HL-60 (cell line): ENCODE data around the gene MTHFD1L.

ENCODE experiments used
- DNase-seq, 2 experiments: peaks; one replicate each; pipeline ENCODE4 v3.0.0-alpha.2; 2010 to 2020; ENCODE audit warnings: low read depth in 1 of 2, low spot score in 1 of 2
- H3K27ac ChIP-seq: fragments of 250-450 bp; sonication (Bioruptor Pico); replicated peaks from 2 replicates; pipeline ENCODE4 v1.5.1; 2020; ENCODE audit warnings: mild to moderate bottlenecking, moderate library complexity
- H3K27me3 ChIP-seq: fragments of 250-450 bp; sonication (Bioruptor Pico); 2 replicates; pipeline ENCODE4 v1.5.1; 2021; ENCODE audit warnings: mild to moderate bottlenecking, moderate library complexity; ENCODE audit not compliant: insufficient read depth, poor library complexity, severe bottlenecking
- H3K4me3 ChIP-seq: replicated peaks from 2 replicates; pipeline ENCODE4 v1.5.1; 2011; ENCODE audit warnings: mild to moderate bottlenecking, control low read depth, low read length; ENCODE audit not compliant: insufficient read depth
- GABPA ChIP-seq: IDR thresholded peaks from 2 replicates; pipeline ENCODE4 v1.6.1; 2012; ENCODE audit warnings: low read depth
- POLR2AphosphoS5 ChIP-seq: IDR thresholded peaks from 2 replicates; pipeline ENCODE4 v1.6.1; 2012; ENCODE audit warnings: low read depth
- SPI1 ChIP-seq: IDR thresholded peaks from 2 replicates; pipeline ENCODE4 v1.6.1; 2012; ENCODE audit warnings: low read depth, mild to moderate bottlenecking, borderline replicate concordance
- TF ChIP-seq, protein P1 (sequence below): IDR thresholded peaks from one replicate; pipeline ENCODE4 v1.5.1; 2011; ENCODE audit warnings: low read length, control low read depth, inconsistent platforms; ENCODE audit not compliant: insufficient read depth
- TF ChIP-seq, protein P2 (sequence below): IDR thresholded peaks from 2 replicates; pipeline ENCODE4 v1.6.1; 2012; ENCODE audit warnings: low read depth; ENCODE audit not compliant: insufficient replicate concordance

MTHFD1L gene

DNA sequence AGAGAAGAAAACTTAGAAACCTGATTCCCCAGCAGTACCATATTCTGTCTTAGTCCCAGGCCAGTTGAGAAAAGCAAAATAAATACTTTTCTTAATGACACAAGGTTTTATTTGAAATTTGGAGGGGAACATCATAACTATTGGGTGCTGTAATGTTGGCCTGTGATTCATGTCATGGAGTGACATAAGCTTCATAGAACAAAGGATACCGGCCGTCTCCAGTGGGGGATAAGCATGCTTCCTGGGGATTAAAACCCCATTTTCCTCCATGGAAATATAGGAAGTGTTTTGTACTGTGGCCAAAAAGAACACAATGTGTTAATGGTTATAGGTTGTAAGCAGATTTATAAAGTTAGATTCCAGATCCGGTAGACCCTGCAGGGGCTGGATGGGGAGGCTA lies 18.0 kb downstream of the MTHFD1L start:
- Histone ChIP-seq H3K27me3 (no peaks in the 10 kb centered on the region), H3K4me3 (no peak overlapping the region), H3K27ac (no peak overlapping the region)
- TF ChIP-seq SPI1 = no peak
- no peak for TF ChIP-seq POLR2AphosphoS5
- no peak for TF ChIP-seq GABPA
- TF ChIP-seq, protein P1, sequence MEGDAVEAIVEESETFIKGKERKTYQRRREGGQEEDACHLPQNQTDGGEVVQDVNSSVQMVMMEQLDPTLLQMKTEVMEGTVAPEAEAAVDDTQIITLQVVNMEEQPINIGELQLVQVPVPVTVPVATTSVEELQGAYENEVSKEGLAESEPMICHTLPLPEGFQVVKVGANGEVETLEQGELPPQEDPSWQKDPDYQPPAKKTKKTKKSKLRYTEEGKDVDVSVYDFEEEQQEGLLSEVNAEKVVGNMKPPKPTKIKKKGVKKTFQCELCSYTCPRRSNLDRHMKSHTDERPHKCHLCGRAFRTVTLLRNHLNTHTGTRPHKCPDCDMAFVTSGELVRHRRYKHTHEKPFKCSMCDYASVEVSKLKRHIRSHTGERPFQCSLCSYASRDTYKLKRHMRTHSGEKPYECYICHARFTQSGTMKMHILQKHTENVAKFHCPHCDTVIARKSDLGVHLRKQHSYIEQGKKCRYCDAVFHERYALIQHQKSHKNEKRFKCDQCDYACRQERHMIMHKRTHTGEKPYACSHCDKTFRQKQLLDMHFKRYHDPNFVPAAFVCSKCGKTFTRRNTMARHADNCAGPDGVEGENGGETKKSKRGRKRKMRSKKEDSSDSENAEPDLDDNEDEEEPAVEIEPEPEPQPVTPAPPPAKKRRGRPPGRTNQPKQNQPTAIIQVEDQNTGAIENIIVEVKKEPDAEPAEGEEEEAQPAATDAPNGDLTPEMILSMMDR = no peak
- TF ChIP-seq, protein P2, sequence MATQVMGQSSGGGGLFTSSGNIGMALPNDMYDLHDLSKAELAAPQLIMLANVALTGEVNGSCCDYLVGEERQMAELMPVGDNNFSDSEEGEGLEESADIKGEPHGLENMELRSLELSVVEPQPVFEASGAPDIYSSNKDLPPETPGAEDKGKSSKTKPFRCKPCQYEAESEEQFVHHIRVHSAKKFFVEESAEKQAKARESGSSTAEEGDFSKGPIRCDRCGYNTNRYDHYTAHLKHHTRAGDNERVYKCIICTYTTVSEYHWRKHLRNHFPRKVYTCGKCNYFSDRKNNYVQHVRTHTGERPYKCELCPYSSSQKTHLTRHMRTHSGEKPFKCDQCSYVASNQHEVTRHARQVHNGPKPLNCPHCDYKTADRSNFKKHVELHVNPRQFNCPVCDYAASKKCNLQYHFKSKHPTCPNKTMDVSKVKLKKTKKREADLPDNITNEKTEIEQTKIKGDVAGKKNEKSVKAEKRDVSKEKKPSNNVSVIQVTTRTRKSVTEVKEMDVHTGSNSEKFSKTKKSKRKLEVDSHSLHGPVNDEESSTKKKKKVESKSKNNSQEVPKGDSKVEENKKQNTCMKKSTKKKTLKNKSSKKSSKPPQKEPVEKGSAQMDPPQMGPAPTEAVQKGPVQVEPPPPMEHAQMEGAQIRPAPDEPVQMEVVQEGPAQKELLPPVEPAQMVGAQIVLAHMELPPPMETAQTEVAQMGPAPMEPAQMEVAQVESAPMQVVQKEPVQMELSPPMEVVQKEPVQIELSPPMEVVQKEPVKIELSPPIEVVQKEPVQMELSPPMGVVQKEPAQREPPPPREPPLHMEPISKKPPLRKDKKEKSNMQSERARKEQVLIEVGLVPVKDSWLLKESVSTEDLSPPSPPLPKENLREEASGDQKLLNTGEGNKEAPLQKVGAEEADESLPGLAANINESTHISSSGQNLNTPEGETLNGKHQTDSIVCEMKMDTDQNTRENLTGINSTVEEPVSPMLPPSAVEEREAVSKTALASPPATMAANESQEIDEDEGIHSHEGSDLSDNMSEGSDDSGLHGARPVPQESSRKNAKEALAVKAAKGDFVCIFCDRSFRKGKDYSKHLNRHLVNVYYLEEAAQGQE = no peak
- no peak for DNase-seq

DNA sequence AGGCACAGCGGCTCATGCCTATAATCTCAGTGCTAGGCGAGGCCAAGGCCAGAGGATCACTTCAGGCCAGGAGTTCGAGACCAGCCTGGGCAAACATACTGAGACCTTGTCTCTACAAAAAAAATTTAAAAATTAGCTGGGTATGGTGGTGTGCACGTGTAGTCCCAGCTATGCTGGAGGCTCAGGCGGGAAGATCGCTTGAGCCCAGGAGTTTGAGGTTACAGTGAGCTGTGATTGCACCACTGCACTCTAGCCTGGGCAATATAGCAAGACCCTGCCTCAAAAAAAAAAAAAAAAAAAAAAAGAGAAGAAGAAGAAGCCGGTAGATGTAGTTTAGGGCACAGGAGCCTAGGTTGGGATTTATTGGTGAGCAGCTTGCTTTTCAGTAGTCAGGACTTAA lies 20.7 kb downstream of the MTHFD1L start:
- H3K27ac ChIP-seq = no peak overlapping the region
- no peak overlapping the region for H3K4me3 ChIP-seq
- no peak for DNase-seq
- TF ChIP-seq, protein P2 = no peak
- no peak for TF ChIP-seq GABPA
- no peak for TF ChIP-seq SPI1
- TF ChIP-seq POLR2AphosphoS5 = no peak
- TF ChIP-seq, protein P1 = no peak
- no peaks in the 10 kb centered on the region for H3K27me3 ChIP-seq

DNA sequence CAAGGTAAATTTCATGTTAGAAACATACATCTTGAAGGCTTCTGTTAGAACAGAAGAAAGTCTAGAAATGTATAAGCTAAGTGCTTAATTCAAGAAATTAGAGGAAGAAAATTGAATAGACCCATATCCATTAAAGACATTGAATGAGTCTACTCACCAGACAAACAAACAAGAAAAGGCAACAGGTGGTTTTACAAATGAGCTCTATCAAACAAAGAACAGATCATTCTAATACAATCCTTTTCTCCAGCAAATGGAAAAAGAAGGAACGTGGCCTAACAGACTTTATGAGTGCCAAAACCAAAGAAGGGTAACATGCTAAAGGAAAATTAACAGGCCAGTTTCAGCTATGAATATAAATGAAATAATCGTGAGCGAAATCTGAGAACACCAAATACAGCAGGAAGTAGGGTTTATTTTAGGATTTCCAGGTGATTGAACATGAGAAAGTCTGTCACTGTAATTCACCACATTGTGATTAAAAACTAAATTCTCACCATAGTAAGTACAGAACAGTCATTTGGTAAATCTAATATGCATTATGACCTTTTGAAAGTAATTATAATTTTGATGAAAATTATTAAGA lies 22.6 kb downstream of the MTHFD1L start:
- H3K4me3 ChIP-seq = no peak overlapping the region
- DNase-seq = no peak
- TF ChIP-seq, protein P1 = no peak
- no peak for TF ChIP-seq POLR2AphosphoS5
- TF ChIP-seq GABPA = no peak
- TF ChIP-seq SPI1 = no peak
- TF ChIP-seq, protein P2 = no peak
- H3K27me3 ChIP-seq = no peaks in the 10 kb centered on the region
- H3K27ac ChIP-seq = no peak overlapping the region
